ENCODE measurements around the gene TBC1D5. TPM values are rescaled to one million over a fixed set of nuclear protein-coding genes. Genes with fewer than 3 reads are reported as not detected.
"Not testable (repeated sequence)": the region's sequence is repeated elsewhere in the genome, so short reads cannot be mapped to it uniquely, and the experiment has no call there.

Gene TBC1D5
- total RNA-seq, 1 donor from 2014 or later = 69.4 TPM

DNA sequence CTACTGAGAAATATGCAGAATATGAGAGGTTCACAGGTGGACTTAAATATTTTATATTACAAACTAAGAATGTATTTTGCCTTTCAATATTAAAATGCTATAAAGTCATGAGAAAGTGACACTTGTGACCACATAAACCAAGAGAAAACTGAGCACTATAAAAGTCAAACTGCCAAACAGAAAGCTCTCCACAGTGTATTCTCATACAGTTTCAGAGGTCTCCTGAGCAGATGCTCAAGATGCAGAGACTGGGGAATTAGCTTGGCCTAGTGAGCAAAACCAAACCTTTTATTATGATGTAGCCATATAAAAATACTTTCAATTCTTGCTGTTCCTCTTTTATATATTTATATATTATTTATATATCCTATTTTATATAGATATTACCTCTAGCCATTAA, 227.8 kb downstream of the TBC1D5 start:
- Histone ChIP-seq H3K36me3 (ENCODE audit: control insufficient read depth in 3 of 3, insufficient read depth in 3 of 3, low read length in 3 of 3) (no peaks in the 10 kb centered on the region), H3K9ac (ENCODE audit: low read depth in 1 of 3, low read length in 3 of 3) (no peak overlapping the region), H3K4me1 (ENCODE audit: control insufficient read depth in 3 of 3, insufficient read depth in 3 of 3, low read length in 3 of 3) (no peaks in the 10 kb centered on the region), H3K27ac (ENCODE audit: low read depth, low read length) (no peak overlapping the region), H3K4me3 (ENCODE audit: low read length in 3 of 3) (no peak overlapping the region), H3K27me3 (ENCODE audit: control insufficient read depth in 3 of 3, insufficient read depth in 3 of 3, low read length in 3 of 3) (no peaks in the 10 kb centered on the region), H3K9me3 (ENCODE audit: control insufficient read depth in 3 of 3, low read length in 3 of 3) (no peaks in the 10 kb centered on the region)

DNA sequence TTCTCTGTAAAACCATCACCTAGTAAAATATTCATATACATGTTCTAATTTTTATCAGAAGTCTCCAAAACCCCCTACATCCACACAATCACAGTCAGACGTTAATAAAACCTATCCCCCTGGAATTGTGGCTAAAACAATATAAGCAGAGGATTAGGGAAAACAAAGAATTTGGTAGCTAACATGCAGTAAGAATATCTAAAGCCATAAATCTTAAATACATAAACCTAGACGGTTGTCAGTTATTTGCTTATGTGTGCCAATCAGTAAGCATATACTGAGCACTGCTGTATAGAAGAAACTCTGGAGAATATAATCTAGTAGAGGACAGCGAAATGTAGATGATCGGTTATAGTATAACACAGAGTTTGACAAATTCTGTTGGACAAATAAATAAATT, 232.2 kb downstream of the TBC1D5 start:
- Histone ChIP-seq H3K27me3 (ENCODE audit: control insufficient read depth in 3 of 3, insufficient read depth in 3 of 3, low read length in 3 of 3) (no peaks in the 10 kb centered on the region), H3K4me3 (ENCODE audit: low read length in 3 of 3) (no peak overlapping the region), H3K36me3 (ENCODE audit: control insufficient read depth in 3 of 3, insufficient read depth in 3 of 3, low read length in 3 of 3) (no peaks in the 10 kb centered on the region), H3K4me1 (ENCODE audit: control insufficient read depth in 3 of 3, insufficient read depth in 3 of 3, low read length in 3 of 3) (no peaks in the 10 kb centered on the region), H3K27ac (ENCODE audit: low read depth, low read length) (no peak overlapping the region), H3K9ac (ENCODE audit: low read depth in 1 of 3, low read length in 3 of 3) (no peak overlapping the region), H3K9me3 (ENCODE audit: control insufficient read depth in 3 of 3, low read length in 3 of 3) (no peaks in the 10 kb centered on the region)

DNA sequence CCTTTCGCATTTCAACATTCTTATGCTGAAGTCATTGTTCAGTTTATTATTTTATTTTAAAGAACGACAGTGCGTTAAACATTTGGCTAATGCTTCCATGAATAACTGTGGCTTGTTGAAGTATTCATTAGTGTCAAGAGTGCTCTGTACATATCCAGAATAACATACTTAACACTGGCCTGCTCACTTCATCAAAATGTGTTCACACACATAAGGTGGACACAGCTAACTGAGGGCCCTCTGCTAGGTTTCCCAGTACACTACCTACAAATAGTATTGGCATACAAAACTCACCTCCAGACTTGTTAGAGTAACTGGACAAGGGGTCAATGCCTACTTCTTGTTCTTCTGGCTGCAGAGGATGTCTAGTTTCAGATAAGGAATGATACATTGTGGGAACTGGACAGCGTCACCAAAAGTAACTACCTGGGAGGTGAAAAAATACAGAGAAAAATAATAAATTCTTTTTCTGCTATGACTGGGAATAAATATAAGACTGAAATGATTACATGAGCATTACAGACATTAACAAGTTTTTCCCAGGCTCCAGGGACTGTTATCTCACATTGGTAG, 234.2 kb downstream of the TBC1D5 start:
- H3K27me3 ChIP-seq (ENCODE audit: control insufficient read depth in 3 of 3, insufficient read depth in 3 of 3, low read length in 3 of 3) = no peaks in the 10 kb centered on the region
- H3K9ac ChIP-seq (ENCODE audit: low read depth in 1 of 3, low read length in 3 of 3) = no peak overlapping the region
- no peaks in the 10 kb centered on the region for H3K36me3 ChIP-seq (ENCODE audit: control insufficient read depth in 3 of 3, insufficient read depth in 3 of 3, low read length in 3 of 3)
- H3K4me1 ChIP-seq (ENCODE audit: control insufficient read depth in 3 of 3, insufficient read depth in 3 of 3, low read length in 3 of 3) = no peaks in the 10 kb centered on the region
- no peaks in the 10 kb centered on the region for H3K9me3 ChIP-seq (ENCODE audit: control insufficient read depth in 3 of 3, low read length in 3 of 3)
- no peak overlapping the region for H3K4me3 ChIP-seq (ENCODE audit: low read length in 3 of 3)
- H3K27ac ChIP-seq (ENCODE audit: low read depth, low read length) = no peak overlapping the region

DNA sequence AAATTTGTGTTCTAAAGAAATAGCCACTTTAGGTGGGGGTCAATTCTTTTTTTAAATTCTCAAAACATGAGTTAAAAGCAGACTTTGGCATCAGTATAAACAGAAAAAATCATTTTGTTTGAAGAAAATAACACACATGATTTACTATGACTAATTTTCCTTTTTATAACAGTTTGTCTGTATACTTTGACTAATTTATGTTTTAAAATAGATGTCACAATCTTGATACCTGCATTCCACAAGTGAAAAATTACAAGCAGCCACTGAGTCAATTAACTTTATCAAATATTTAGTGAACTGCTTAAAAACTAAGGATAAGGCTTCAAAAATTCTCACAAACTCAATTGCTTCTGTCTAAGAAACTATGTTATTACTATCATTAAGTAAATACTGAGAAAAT, 235.0 kb downstream of the TBC1D5 start:
- Histone ChIP-seq H3K4me3 (ENCODE audit: low read length in 3 of 3) (no peak overlapping the region), H3K4me1 (ENCODE audit: control insufficient read depth in 3 of 3, insufficient read depth in 3 of 3, low read length in 3 of 3) (no peaks in the 10 kb centered on the region), H3K36me3 (ENCODE audit: control insufficient read depth in 3 of 3, insufficient read depth in 3 of 3, low read length in 3 of 3) (no peaks in the 10 kb centered on the region), H3K9me3 (ENCODE audit: control insufficient read depth in 3 of 3, low read length in 3 of 3) (no peaks in the 10 kb centered on the region), H3K9ac (ENCODE audit: low read depth in 1 of 3, low read length in 3 of 3) (no peak overlapping the region), H3K27me3 (ENCODE audit: control insufficient read depth in 3 of 3, insufficient read depth in 3 of 3, low read length in 3 of 3) (no peaks in the 10 kb centered on the region), H3K27ac (ENCODE audit: low read depth, low read length) (no peak overlapping the region)

DNA sequence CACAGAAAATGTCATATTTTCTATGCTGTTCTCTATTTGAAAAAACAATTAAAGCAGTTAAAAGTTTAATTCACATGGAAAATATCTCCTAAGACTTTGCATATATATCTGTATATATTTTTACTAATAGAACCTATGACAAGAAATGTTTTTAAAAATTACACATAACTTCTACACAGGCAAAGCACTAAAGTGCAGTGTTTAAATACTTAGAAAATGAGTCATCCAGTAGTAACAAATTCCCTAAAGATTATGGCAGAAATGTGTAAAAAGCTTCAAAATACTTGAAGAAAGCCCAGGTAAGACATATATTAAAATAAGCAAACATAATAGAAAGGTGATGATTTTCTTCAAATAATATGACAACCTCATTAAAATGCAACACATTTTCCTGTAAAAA, 236.6 kb downstream of the TBC1D5 start:
- Histone ChIP-seq H3K27ac (ENCODE audit: low read depth, low read length) (no peak overlapping the region), H3K4me3 (ENCODE audit: low read length in 3 of 3) (no peak overlapping the region), H3K9ac (ENCODE audit: low read depth in 1 of 3, low read length in 3 of 3) (no peak overlapping the region), H3K9me3 (ENCODE audit: control insufficient read depth in 3 of 3, low read length in 3 of 3) (no peaks in the 10 kb centered on the region), H3K36me3 (ENCODE audit: control insufficient read depth in 3 of 3, insufficient read depth in 3 of 3, low read length in 3 of 3) (no peaks in the 10 kb centered on the region), H3K27me3 (ENCODE audit: control insufficient read depth in 3 of 3, insufficient read depth in 3 of 3, low read length in 3 of 3) (no peaks in the 10 kb centered on the region), H3K4me1 (ENCODE audit: control insufficient read depth in 3 of 3, insufficient read depth in 3 of 3, low read length in 3 of 3) (no peaks in the 10 kb centered on the region)

DNA sequence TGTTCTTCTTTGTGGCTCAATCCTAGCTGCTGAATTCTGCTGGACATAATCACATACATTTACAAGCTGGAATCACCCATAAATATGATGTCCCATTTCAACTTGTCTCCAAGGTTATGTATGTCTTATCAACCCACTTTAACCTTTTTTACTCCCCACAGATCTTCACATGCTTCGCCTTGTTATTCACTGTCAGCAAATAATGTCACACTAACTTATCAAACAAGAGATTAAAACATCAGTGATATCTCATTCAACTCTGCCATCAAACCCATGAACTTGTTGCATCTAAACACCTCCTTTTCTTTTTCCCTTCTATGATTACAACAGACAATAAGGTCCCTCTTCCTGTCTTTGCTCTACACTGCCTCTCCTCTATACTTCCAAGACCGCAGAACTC, 240.7 kb downstream of the TBC1D5 start:
- H3K4me1 ChIP-seq (ENCODE audit: control insufficient read depth in 3 of 3, insufficient read depth in 3 of 3, low read length in 3 of 3) = no peaks in the 10 kb centered on the region
- no peak overlapping the region for H3K4me3 ChIP-seq (ENCODE audit: low read length in 3 of 3)
- H3K27me3 ChIP-seq (ENCODE audit: control insufficient read depth in 3 of 3, insufficient read depth in 3 of 3, low read length in 3 of 3) = no peaks in the 10 kb centered on the region
- H3K9me3 ChIP-seq (ENCODE audit: control insufficient read depth in 3 of 3, low read length in 3 of 3) = no peaks in the 10 kb centered on the region
- H3K36me3 ChIP-seq (ENCODE audit: control insufficient read depth in 3 of 3, insufficient read depth in 3 of 3, low read length in 3 of 3) = no peaks in the 10 kb centered on the region
- no peak overlapping the region for H3K9ac ChIP-seq (ENCODE audit: low read depth in 1 of 3, low read length in 3 of 3)
- no peak overlapping the region for H3K27ac ChIP-seq (ENCODE audit: low read depth, low read length)

DNA sequence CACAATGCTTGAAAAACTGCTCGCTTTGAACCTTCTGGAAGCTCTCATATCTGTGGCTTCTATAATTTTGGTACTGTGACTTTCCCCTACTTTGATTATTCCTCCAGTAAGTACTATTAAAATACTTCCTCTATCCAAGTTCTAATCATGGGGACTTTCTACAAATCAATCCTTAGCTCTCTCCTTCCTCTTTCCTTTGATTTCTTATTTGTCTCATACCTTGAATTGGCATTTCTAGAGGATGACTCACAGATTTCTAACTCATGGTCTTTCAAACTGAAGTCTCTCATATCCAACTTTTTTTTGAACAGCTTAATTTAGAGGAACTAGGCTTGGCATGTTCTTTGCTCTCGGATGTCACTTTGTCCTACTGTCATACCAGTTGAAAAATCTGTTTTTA, 241.8 kb downstream of the TBC1D5 start:
- H3K27me3 ChIP-seq (ENCODE audit: control insufficient read depth in 3 of 3, insufficient read depth in 3 of 3, low read length in 3 of 3) = no peaks in the 10 kb centered on the region
- no peak overlapping the region for H3K27ac ChIP-seq (ENCODE audit: low read depth, low read length)
- no peaks in the 10 kb centered on the region for H3K9me3 ChIP-seq (ENCODE audit: control insufficient read depth in 3 of 3, low read length in 3 of 3)
- no peaks in the 10 kb centered on the region for H3K4me1 ChIP-seq (ENCODE audit: control insufficient read depth in 3 of 3, insufficient read depth in 3 of 3, low read length in 3 of 3)
- no peaks in the 10 kb centered on the region for H3K36me3 ChIP-seq (ENCODE audit: control insufficient read depth in 3 of 3, insufficient read depth in 3 of 3, low read length in 3 of 3)
- H3K9ac ChIP-seq (ENCODE audit: low read depth in 1 of 3, low read length in 3 of 3) = no peak overlapping the region
- no peak overlapping the region for H3K4me3 ChIP-seq (ENCODE audit: low read length in 3 of 3)

DNA sequence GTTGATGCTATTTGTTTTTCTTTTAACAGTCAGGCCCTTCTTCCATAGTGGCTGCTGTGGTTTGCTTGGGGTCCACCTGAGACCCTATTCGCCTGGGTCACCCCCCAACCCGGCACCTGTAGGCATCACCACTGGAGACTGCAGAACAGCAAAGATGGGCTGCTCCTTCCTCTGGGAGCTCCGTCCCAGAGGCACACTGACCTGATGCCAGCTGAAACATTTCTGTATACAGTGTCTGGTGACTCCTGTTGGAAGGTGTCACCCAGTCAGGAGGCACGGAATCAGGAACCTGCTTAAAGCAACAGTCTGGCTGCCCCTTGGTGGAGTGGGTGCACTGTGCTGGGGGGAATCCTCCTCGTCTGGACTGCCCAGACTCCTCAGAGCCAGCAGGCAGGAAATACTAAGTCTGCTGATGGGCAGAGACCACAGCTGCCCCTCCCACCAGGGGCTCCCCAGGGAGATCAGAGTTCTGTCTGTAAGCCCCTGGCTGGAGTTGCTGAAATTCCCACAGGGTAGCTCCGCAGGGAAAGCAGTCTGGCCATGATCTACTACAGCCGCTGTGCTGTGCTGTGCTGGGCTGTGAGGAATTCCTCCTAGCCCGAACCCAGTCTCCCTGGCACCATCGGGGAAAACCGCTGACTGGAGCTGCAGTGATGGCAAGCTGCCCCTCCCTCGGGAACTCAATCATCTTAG, 248.2 kb downstream of the TBC1D5 start:
- Histone ChIP-seq H3K9me3 (ENCODE audit: control insufficient read depth in 3 of 3, low read length in 3 of 3) (peaks cover 0 to 3% (median 0%) of the 10 kb centered on the region in 3 donors), H3K27me3 (ENCODE audit: control insufficient read depth in 3 of 3, insufficient read depth in 3 of 3, low read length in 3 of 3) (no peaks in the 10 kb centered on the region), H3K27ac (ENCODE audit: low read depth, low read length) (no peak overlapping the region), H3K4me3 (ENCODE audit: low read length in 3 of 3) (no peak overlapping the region), H3K4me1 (ENCODE audit: control insufficient read depth in 3 of 3, insufficient read depth in 3 of 3, low read length in 3 of 3) (no peaks in the 10 kb centered on the region), H3K36me3 (ENCODE audit: control insufficient read depth in 3 of 3, insufficient read depth in 3 of 3, low read length in 3 of 3) (no peaks in the 10 kb centered on the region), H3K9ac (ENCODE audit: low read depth in 1 of 3, low read length in 3 of 3) (no peak overlapping the region)

DNA sequence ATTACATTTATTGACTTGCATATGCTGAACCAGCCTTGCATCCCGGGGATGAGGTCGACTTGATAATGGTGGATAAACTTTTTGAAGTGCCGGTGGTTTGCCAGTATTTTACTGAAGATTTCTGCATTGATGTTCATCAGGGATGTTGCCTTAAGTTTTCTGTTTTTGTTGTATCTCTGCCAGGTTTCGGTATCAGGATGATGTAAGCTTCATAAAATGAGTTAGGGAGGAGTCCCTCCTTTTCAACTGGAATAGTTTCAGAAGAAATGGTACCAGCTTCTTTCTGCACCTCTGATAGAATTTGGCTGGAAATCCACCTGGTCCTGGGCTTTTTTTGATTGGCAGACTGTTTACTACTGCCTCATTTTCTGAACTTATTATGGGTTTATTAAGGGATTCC, 250.8 kb downstream of the TBC1D5 start:
- Histone ChIP-seq H3K27ac (ENCODE audit: low read depth, low read length) (no peak overlapping the region), H3K4me1 (ENCODE audit: control insufficient read depth in 3 of 3, insufficient read depth in 3 of 3, low read length in 3 of 3) (no peaks in the 10 kb centered on the region), H3K9ac (ENCODE audit: low read depth in 1 of 3, low read length in 3 of 3) (no peak overlapping the region), H3K36me3 (ENCODE audit: control insufficient read depth in 3 of 3, insufficient read depth in 3 of 3, low read length in 3 of 3) (no peaks in the 10 kb centered on the region), H3K4me3 (ENCODE audit: low read length in 3 of 3) (no peak overlapping the region), H3K27me3 (ENCODE audit: control insufficient read depth in 3 of 3, insufficient read depth in 3 of 3, low read length in 3 of 3) (no peaks in the 10 kb centered on the region), H3K9me3 (ENCODE audit: control insufficient read depth in 3 of 3, low read length in 3 of 3) (peaks cover 0 to 3% (median 0%) of the 10 kb centered on the region in 3 donors)

DNA sequence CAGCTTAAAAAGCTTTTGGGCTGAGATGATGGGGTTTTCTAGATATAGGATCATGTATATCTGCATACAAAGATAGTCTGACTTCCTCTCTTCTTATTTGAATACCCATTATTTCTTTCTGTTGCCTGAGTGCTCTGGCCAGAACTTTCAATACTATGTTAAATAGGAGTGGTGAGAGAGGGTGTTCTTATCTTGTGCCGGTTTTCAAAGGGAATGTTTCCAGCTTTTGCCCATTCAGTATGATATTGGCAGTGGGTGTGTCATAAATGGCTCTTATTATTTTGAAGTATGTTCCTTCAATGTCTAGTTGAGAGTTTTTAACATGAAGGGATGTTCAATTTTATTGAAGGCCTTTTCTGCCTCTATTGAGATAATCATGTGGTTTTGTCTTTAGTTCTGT, 251.2 kb downstream of the TBC1D5 start:
- H3K36me3 ChIP-seq (ENCODE audit: control insufficient read depth in 3 of 3, insufficient read depth in 3 of 3, low read length in 3 of 3); H3K9me3 ChIP-seq (ENCODE audit: control insufficient read depth in 3 of 3, low read length in 3 of 3); H3K27me3 ChIP-seq (ENCODE audit: control insufficient read depth in 3 of 3, insufficient read depth in 3 of 3, low read length in 3 of 3); H3K27ac ChIP-seq (ENCODE audit: low read depth, low read length); H3K9ac ChIP-seq (ENCODE audit: low read depth in 1 of 3, low read length in 3 of 3); H3K4me3 ChIP-seq (ENCODE audit: low read length in 3 of 3); H3K4me1 ChIP-seq (ENCODE audit: control insufficient read depth in 3 of 3, insufficient read depth in 3 of 3, low read length in 3 of 3): not testable (repeated sequence)
